GM12875 (cell line): Measurements from ENCODE around the gene DIAPH1.
"Not testable (repeated sequence)": the region's sequence is repeated elsewhere in the genome, so short reads cannot be mapped to it uniquely, and the experiment has no call there.

ENCODE experiments used
- H3K4me3 ChIP-seq: one replicate; pipeline ENCODE4 v1.5.1; 2011; ENCODE audit warnings: low read depth, low read length, control low read depth
- TF ChIP-seq, protein P1 (sequence below): IDR thresholded peaks from 2 replicates; pipeline ENCODE4 v1.5.1; 2011; ENCODE audit warnings: low read depth, mild to moderate bottlenecking, control low read depth, inconsistent platforms, low read length, moderate library complexity, borderline replicate concordance; ENCODE audit not compliant: insufficient read depth

The DIAPH1 gene

DNA sequence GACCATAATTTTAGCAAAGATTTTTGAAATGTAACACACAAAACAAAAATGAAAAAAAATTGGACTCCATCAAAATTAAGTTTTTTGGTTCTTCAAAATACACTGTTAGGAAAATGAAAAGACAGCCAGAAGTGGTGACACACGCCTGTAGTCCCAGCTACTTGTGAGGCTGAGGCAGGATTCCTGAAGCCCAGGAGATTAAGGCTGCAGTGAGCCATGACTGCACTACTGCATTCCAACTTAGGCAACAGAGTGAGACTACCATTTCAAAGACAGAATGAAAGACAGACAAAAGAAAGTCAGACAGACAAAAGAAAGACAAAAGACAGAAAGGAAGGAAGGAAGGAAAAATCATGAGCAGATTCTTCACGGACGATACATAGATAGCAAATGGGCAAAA, 7.5 kb downstream of the DIAPH1 start:
- TF ChIP-seq, protein P1, sequence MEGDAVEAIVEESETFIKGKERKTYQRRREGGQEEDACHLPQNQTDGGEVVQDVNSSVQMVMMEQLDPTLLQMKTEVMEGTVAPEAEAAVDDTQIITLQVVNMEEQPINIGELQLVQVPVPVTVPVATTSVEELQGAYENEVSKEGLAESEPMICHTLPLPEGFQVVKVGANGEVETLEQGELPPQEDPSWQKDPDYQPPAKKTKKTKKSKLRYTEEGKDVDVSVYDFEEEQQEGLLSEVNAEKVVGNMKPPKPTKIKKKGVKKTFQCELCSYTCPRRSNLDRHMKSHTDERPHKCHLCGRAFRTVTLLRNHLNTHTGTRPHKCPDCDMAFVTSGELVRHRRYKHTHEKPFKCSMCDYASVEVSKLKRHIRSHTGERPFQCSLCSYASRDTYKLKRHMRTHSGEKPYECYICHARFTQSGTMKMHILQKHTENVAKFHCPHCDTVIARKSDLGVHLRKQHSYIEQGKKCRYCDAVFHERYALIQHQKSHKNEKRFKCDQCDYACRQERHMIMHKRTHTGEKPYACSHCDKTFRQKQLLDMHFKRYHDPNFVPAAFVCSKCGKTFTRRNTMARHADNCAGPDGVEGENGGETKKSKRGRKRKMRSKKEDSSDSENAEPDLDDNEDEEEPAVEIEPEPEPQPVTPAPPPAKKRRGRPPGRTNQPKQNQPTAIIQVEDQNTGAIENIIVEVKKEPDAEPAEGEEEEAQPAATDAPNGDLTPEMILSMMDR: no peak
- H3K4me3 ChIP-seq: no peak overlapping the region

DNA sequence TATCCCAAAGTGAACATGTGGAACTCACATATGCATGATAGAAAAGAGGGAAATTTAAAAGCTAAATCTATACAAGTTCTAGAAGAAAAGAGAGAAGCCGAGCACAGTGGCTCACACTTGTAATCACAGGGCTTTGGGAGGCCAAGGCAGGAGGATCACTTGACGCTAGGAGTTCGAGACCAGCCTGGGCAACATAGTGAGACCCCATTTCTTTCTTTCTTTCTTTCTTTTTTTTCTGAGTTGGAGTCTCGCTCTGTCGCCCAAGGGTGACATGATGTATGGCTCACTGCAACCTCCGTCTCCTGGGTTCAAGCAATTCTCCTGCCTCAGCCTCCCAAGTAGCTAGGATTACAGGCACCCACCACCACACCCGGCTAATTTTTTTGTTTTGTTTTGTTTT, 8.9 kb downstream of the DIAPH1 start:
- not testable (repeated sequence) for H3K4me3 ChIP-seq

DNA sequence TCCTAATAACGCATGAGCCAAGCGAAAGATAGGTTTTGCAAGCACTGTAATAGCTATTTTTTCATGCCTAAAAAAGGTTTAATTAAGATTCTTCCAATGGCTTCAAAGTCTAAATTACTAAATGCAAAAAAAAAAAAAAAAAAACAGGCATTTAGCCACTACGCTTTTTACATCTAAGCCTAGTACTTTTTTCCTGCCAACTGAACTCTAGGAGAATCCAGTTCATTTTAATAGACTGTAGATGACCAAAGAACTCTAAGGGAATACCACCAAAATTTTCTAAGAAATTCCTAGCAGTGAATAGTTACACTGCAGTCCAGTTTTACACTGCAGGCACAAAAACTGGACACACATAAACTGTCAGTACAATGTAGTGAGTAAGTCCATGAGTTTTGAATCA, 9.8 kb downstream of the DIAPH1 start:
- no peak overlapping the region for H3K4me3 ChIP-seq
- TF ChIP-seq, protein P1: no peak

- TF ChIP-seq, protein P1: no peak
- no peak overlapping the region for H3K4me3 ChIP-seq
These were observed 10.2 kb downstream of the DIAPH1 start for GRCh38 chr5:141608557-141608956.

DNA sequence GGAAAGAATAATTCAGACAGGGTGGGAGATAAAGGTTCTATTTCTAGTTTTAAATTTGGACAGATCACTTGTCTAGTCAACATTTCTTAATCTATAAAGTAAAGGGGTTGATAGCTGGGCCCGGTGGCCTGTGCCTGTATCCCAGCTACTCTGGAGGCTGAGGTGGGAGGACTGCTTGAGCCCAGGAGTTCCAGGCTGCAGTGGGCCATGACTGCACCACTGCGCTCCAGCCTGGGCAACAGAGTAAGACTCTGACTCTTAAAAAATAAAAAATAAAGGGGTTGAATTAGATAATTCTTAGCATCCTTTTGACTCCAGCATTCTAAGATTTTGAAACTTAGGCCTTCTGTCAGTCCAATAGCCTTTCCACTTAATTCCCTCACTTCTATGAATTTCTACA, 10.8 kb downstream of the DIAPH1 start:
- TF ChIP-seq, protein P1: no peak
- H3K4me3 ChIP-seq: no peak overlapping the region

GRCh38 chr5:141605523-141606277, 13.1 kb downstream of the DIAPH1 start:
- TF ChIP-seq, protein P1: no peak
- no peak overlapping the region for H3K4me3 ChIP-seq

DNA sequence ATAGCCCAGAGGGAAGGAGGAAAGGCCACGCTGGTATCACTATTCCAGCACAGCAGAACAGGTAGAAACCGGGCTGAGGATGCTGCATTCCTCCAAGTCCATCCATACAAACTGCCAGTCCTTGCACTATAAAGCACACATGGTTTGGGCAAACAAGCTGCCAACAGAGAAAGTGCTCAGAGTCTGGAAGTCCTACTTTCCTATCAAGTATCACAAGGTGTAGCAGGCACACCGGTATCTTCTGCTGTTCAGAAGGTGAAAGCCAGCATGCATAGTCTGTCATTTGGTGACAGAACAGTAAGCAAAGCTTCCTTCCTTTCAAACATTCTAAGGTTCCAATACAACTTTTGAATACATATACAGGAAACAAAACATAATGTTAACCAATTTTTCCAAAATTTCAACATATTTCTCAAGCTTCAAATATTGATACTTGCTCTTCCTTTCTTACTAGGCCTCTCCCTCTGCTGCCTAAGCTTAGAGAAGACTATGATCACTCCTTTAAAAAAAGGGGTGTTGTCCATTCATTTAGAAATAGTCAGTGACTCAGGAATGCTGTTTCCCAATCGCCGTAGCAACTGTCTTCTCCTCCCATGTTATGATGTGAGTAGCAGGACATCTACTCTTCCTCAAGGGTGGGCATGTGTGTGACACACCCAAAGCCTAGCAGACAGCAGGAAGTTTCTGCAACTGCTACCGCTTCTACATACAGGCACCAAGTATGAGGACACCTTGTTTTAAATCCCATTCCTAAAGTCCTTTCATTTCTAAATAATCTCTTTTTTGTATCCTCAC, 14.7 kb downstream of the DIAPH1 start:
- no peak overlapping the region for H3K4me3 ChIP-seq

More for the DNA sequence above, 14.7 kb downstream of the DIAPH1 start:
- TF ChIP-seq, protein P1: no peak
